ENCODE measurements around the gene FAN1. TPM values are rescaled to one million over a fixed set of nuclear protein-coding genes. Genes with fewer than 3 reads are reported as not detected.

Gene FAN1
- total RNA-seq (2016; rRNA removed; fragmentation: Illumina TruSeq; extraction: Trizol) (20.1 TPM in 2 replicates), polyA plus RNA-seq (2011; rRNA removed) (10.6 and 10.8 TPM in 2 replicates), polyA minus RNA-seq (2011; rRNA and poly(A)+ RNA removed; ENCODE audit: low replicate concordance) (8.0 and 13.8 TPM in 2 replicates), Bru-seq, nascent RNA (percentile 68 among the genes with signal in this experiment), BruChase-seq, experiment 1, labeled RNA remaining after a 6-hour chase (percentile 80 among the genes with signal in this experiment), BruChase-seq, experiment 2, labeled RNA remaining after a 2-hour chase (percentile 72 among the genes with signal in this experiment)
- 4.1 and 4.4 TPM in 2 replicates for total RNA-seq (2016; cell fraction: cytosol; rRNA removed; fragmentation: Illumina TruSeq; extraction: Trizol; ENCODE audit: low read depth)
- 19.9 and 22.2 TPM in 2 replicates for total RNA-seq (2016; cell fraction: insoluble cytoplasmic fraction; rRNA removed; fragmentation: Illumina TruSeq; extraction: Trizol)
- total RNA-seq (2016; cell fraction: membrane; rRNA removed; fragmentation: Illumina TruSeq; extraction: Trizol): 6.1 and 6.5 TPM in 2 replicates
- 26.9 and 28.2 TPM in 2 replicates for total RNA-seq (2016; cell fraction: nucleus; rRNA removed; fragmentation: Illumina TruSeq; extraction: Trizol)
- 3.8 and 4.4 TPM in 2 replicates for polyA plus RNA-seq (2011; cell fraction: cytosol; rRNA removed)
- 23.7 and 25.7 TPM in 2 replicates for polyA plus RNA-seq (2011; cell fraction: nucleus; rRNA removed)
- 10.8 and 11.8 TPM in 2 replicates for polyA plus RNA-seq (2012)
- 0.77 and 0.95 TPM in 2 replicates for polyA plus RNA-seq (2016; cell fraction: cytosol; fragmentation: Illumina TruSeq; extraction: Trizol; ENCODE audit: low read depth)
- polyA plus RNA-seq (2016; cell fraction: insoluble cytoplasmic fraction; fragmentation: Illumina TruSeq; extraction: Trizol; ENCODE audit: low read depth): 12.4 and 13.7 TPM in 2 replicates
- 2.1 and 2.4 TPM in 2 replicates for polyA plus RNA-seq (2016; cell fraction: membrane; fragmentation: Illumina TruSeq; extraction: Trizol; ENCODE audit: low read depth)
- 37.1 and 37.4 TPM in 2 replicates for polyA plus RNA-seq (2016; cell fraction: nucleus; fragmentation: Illumina TruSeq; extraction: Trizol; ENCODE audit: insufficient read depth, low read depth)
- 2.9 and 6.5 TPM in 2 replicates for polyA minus RNA-seq (2011; cell fraction: cytosol; rRNA and poly(A)+ RNA removed)
- polyA minus RNA-seq (2011; cell fraction: nucleus; rRNA and poly(A)+ RNA removed): 27.3 and 28.8 TPM in 2 replicates
- long read RNA-seq, experiment 1, partial matches to known transcripts: 1 of 4 reads
- long read RNA-seq, experiment 1, other reads (novel, unspliced or antisense): 3 of 4 reads
- long read RNA-seq, experiment 2, full-length matches to known transcripts: 8 of 25 reads
- long read RNA-seq, experiment 2, partial matches to known transcripts: 5 of 25 reads
- long read RNA-seq, experiment 2, other reads (novel, unspliced or antisense): 12 of 25 reads

DNA sequence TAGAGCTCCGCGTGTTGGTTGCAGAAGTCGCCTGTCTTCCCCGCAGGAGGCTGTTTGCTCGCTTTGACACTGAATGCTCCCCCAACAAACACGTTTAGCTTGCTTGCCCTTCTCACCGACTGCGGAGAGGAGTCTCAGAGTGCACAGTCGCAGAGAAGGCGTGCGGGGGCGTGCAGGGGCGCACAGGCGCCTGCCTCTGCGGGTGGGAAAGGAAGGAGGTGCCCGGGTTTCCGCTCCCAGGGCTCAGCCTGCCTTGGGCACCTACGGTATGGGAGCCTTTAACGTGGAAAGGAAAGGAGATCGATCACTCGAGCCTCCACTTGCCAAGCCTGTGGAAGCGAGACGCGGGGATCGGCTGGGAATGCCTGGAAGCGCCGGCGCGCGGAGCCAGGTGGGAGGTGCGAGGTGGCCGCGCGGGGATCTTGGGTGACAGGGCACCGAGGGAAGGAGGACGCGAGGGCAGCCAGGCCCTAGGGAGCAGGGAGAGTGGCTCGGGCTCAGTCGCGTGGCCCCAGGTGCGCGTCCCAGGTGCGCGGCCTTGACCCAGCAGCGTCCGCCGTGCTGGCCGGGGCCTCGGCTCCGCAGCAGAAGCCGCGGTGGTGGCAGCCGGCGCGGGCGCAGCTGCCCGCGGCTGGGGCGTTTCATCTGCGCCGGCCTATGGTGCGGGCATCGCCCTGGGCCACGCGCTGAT is at the start of gene FAN1:
Gene FAN1, plus strand, starts transcription at position 419 of the 691 bp plus-strand sequence. CDS start 749 bp downstream, outside the sequence.
- Histone ChIP-seq H3K4me1 (ENCODE audit: insufficient read depth, low read length) (peaks cover 41% of the 10 kb centered on the region), H3K4me3 (replicated peaks in 1 of 3; ENCODE audit: insufficient read depth in 1 of 3, low read depth in 2 of 3, low read length in 3 of 3) (peak within 1 kb of the TSS; percentile 77 to 88 (median 77)), H3K9me3 (ENCODE audit: low read length) (no peaks in the 10 kb centered on the region), H2AFZ (ENCODE audit: low read length) (peak within 1 kb of the TSS; percentile 75), H3K27ac (ENCODE audit: extremely low read length, insufficient read depth, low read length) (peak within 1 kb of the TSS; percentile 74), H3K27me3 (ENCODE audit: control insufficient read depth in 1 of 2, insufficient read depth in 2 of 2, low read length in 2 of 2) (no peaks in the 10 kb centered on the region), H3K4me2 (ENCODE audit: low read depth, low read length) (peak within 1 kb of the TSS; percentile 87), H3K9ac (ENCODE audit: insufficient read depth, low read depth, low read length) (peak within 1 kb of the TSS; percentile 74), H4K20me1 (ENCODE audit: insufficient read depth, low read length) (no peaks in the 10 kb centered on the region), H3K36me3 (replicated peaks in 1 of 2; ENCODE audit: control insufficient read depth in 1 of 2, insufficient read depth in 2 of 2, low read length in 2 of 2) (no peaks in the 10 kb centered on the region; a peak in 2 of 5 replicates), H3K79me2 (ENCODE audit: insufficient read depth, low read length) (no peaks in the 10 kb centered on the region)
- intact Hi-C loops (cut with micrococcal nuclease; ENCODE audit: unreplicated experiment): loop anchor here (10.0 kb wide), 1 partner anchor 91 kb away; the partner anchor contains the start of gene MTMR10
- ChIA-PET POLR2A (interaction anchor here (1.0 to 2.1 kb wide), 4 partner anchors 9 to 254 kb away, joined by 4 to 8 read pairs (median 6); partner anchors contain the start of gene MTMR10), CTCF (ENCODE audit: low intra/inter-chr PET ratio, low total read pairs) (no interaction called here)
- in situ Hi-C loops (cut with HindIII; ENCODE audit: extremely low pct_ligation_motif_present, low pct_unique_long_range_greater_than_20kb): no loop called here
- FAIRE-seq (peak; percentile 46), DNase-seq (ENCODE audit: low spot score) (peak; percentile 78), ATAC-seq (peak; percentile 96)
- BruUV-seq (replicated peaks): no TSS peak
- WGBS (ENCODE audit: low lambda C conversion rate): 0% methylated on average over 9 of the region's 65 CpGs
- TF ChIP-seq ZNF451 (CRISPR knock-in tag; IDR thresholded peaks at IDR 0.05) (peak; percentile 83), ZNF703 (CRISPR knock-in tag; IDR thresholded peaks at IDR 0.05; ENCODE audit: borderline replicate concordance) (no peak), MBNL3 (CRISPR knock-in tag; conservative IDR thresholded peaks at IDR 0.05) (no peak), BCL6 (CRISPR knock-in tag; IDR thresholded peaks at IDR 0.05) (no peak), SRY (CRISPR knock-in tag; IDR thresholded peaks at IDR 0.05) (peak; percentile 85; the same call in 1 of the 2 replicates), ZNF24 (IDR thresholded peaks at IDR 0.05) (no peak), ZFP36L2 (CRISPR knock-in tag; IDR thresholded peaks at IDR 0.05) (no peak), ZNF431 (CRISPR knock-in tag; IDR thresholded peaks at IDR 0.05; ENCODE audit: borderline replicate concordance, low read depth) (peak; percentile 77; the same call in 1 of the 2 replicates), DMAP1 (CRISPR knock-in tag; IDR thresholded peaks at IDR 0.05) (peak; percentile 85), ZNF773 (CRISPR knock-in tag; IDR thresholded peaks at IDR 0.05; ENCODE audit: borderline replicate concordance) (peak; percentile 30; the same call in 1 of the 2 replicates)
- TF ChIP-seq, protein P1, sequence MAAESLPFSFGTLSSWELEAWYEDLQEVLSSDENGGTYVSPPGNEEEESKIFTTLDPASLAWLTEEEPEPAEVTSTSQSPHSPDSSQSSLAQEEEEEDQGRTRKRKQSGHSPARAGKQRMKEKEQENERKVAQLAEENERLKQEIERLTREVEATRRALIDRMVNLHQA (CRISPR knock-in tag; IDR thresholded peaks at IDR 0.05): no peak
- TF ChIP-seq, protein P2, sequence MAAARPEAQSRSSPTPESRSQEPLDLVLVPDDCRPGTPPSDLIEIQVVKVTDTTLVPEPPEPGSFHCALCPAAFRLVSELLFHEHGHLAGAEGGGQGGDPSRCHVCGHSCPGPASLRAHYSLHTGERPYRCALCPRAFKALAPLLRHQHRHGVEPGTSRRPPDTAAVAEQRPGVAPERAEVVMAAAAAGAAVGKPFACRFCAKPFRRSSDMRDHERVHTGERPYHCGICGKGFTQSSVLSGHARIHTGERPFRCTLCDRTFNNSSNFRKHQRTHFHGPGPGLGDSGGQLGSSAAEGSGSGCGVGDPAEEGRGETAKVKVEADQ (CRISPR knock-in tag; IDR thresholded peaks at IDR 0.05; ENCODE audit: borderline replicate concordance): peak; percentile 99
- TF ChIP-seq, protein P3, sequence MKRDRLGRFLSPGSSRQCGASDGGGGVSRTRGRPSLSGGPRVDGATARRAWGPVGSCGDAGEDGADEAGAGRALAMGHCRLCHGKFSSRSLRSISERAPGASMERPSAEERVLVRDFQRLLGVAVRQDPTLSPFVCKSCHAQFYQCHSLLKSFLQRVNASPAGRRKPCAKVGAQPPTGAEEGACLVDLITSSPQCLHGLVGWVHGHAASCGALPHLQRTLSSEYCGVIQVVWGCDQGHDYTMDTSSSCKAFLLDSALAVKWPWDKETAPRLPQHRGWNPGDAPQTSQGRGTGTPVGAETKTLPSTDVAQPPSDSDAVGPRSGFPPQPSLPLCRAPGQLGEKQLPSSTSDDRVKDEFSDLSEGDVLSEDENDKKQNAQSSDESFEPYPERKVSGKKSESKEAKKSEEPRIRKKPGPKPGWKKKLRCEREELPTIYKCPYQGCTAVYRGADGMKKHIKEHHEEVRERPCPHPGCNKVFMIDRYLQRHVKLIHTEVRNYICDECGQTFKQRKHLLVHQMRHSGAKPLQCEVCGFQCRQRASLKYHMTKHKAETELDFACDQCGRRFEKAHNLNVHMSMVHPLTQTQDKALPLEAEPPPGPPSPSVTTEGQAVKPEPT (CRISPR knock-in tag; IDR thresholded peaks at IDR 0.05; ENCODE audit: low read depth): peak; percentile 92
- TF ChIP-seq, protein P4, sequence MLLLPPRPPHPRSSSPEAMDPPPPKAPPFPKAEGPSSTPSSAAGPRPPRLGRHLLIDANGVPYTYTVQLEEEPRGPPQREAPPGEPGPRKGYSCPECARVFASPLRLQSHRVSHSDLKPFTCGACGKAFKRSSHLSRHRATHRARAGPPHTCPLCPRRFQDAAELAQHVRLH (CRISPR knock-in tag; IDR thresholded peaks at IDR 0.05; ENCODE audit: borderline replicate concordance, low read depth): peak; percentile 65; the same call in 1 of the 2 replicates
